ENCODE data around the gene TRABD2A. TPM values are rescaled to one million over a fixed set of nuclear protein-coding genes. Genes with fewer than 3 reads are reported as not detected.

The TRABD2A gene
- total and polyA plus RNA-seq, 9 of the 15 experiments (the other 6 are each of a cell fraction or from before 2014, with no cell fraction given), result 0.07 to 0.45 (median 0.25) TPM

DNA sequence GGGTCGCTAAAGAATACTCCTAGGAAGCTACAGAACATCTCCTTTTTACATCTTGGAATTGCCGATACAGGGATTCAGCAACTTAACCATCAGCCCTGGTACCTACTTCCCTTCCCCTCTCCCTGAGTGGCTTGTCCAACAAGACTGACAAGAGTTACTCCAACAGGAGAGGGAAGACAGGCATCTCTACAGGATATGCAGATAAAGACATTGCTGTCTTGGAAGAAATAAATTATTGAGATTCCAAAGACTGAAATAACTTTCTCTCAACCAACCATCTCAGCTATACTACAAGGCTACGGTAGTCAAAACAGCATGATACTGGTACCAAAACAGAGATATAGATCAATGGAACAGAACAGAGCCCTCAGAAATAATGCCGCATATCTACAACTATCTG, 87.2 kb downstream of the TRABD2A start:
- in situ Hi-C loops (cut with MboI) (no loop called here), intact Hi-C loops (cut with micrococcal nuclease) (no loop called here)
- Histone ChIP-seq H3K9me3 (replicated peaks; ENCODE audit: control insufficient read depth, insufficient read depth, low read depth, low read length) (no peaks in the 10 kb centered on the region), H3K4me3 (no peak overlapping the region), H4K20me1 (replicated peaks; ENCODE audit: control insufficient read depth, insufficient read depth, low read length) (no peaks in the 10 kb centered on the region), H3K4me2 (ENCODE audit: insufficient read depth, low read length) (no peak overlapping the region), H2AFZ (ENCODE audit: low read depth, low read length) (no peak overlapping the region), H3K4me1 (replicated peaks in 1 of 2; ENCODE audit: control insufficient read depth in 2 of 2, insufficient read depth in 2 of 2, low read length in 2 of 2) (no peaks in the 10 kb centered on the region), H3K27me3 (ENCODE audit: control insufficient read depth in 2 of 2, insufficient read depth in 2 of 2, low read length in 2 of 2) (peaks cover 0 to 5% of the 10 kb centered on the region in 2 experiments; a peak in 1 of 5 replicates), H3K79me2 (ENCODE audit: control insufficient read depth, insufficient read depth, low read length) (no peaks in the 10 kb centered on the region), H3K27ac (ENCODE audit: extremely low read depth, low read depth, low read length) (no peak overlapping the region), H3K9me1 (ENCODE audit: control insufficient read depth, insufficient read depth, low read length) (no peaks in the 10 kb centered on the region), H3K36me3 (ENCODE audit: control insufficient read depth, insufficient read depth, low read length) (no peaks in the 10 kb centered on the region), H3K9ac (ENCODE audit: insufficient read depth in 1 of 2, low read depth in 2 of 2, low read length in 2 of 2) (no peak overlapping the region)
- POLR2A ChIA-PET, result interaction anchor here (0.6 kb wide), 1 partner anchor 175 kb away, joined by 3 read pairs; no protein-coding TSS in a partner anchor
- DNase-seq (ENCODE audit: extremely low read depth in 1 of 4, low spot score in 3 of 4), result no peak
- TF ChIP-seq PCBP2 (IDR thresholded peaks at IDR 0.05; ENCODE audit: low read depth, low read length, poor library complexity, severe bottlenecking), result no peak
- no peak for TF ChIP-seq GATA2 (CRISPR knock-in tag; IDR thresholded peaks at IDR 0.05)
- no peak for TF ChIP-seq RNF2 (IDR thresholded peaks at IDR 0.05)
- TF ChIP-seq ZNF766 (CRISPR knock-in tag; conservative IDR thresholded peaks at IDR 0.05), result no peak
- no peak for TF ChIP-seq FOSL1 (tag; conservative IDR thresholded peaks at IDR 0.05)
- TF ChIP-seq HDAC8 (tag; IDR thresholded peaks at IDR 0.05), result no peak
- no peak for TF ChIP-seq PHB2 (IDR thresholded peaks at IDR 0.05; ENCODE audit: low read depth)
- TF ChIP-seq RUNX1 (IDR thresholded peaks at IDR 0.05; ENCODE audit: low read depth), result no peak
- TF ChIP-seq ZBTB7A (IDR thresholded peaks at IDR 0.05; ENCODE audit: borderline replicate concordance, control insufficient read depth, low read depth, low read length), result no peak
- no peak for TF ChIP-seq NFYB (IDR thresholded peaks at IDR 0.05; ENCODE audit: extremely low read depth, insufficient read length)
- no peak for TF ChIP-seq RBBP5 (IDR thresholded peaks at IDR 0.05; ENCODE audit: borderline replicate concordance, insufficient read depth, low read length, poor library complexity, severe bottlenecking)
- TF ChIP-seq CBX5 (IDR thresholded peaks at IDR 0.05; ENCODE audit: borderline replicate concordance, low read depth), result no peak
- TF ChIP-seq MAFG (tag; conservative IDR thresholded peaks at IDR 0.05), result no peak
- no TSS peak for BruUV-seq (replicated peaks)
- no peak for ATAC-seq
- CTCF ChIA-PET (ENCODE audit: low intra/inter-chr PET ratio), result no interaction called here
- WGBS (ENCODE audit: insufficient coverage, low coverage, missing lambda C conversion rate), result 28% methylated on average over 3 of the region's 4 CpGs
- FAIRE-seq, result no peak
